Osteocyte (in vitro differentiated cells): ENCODE results near the gene DNAH7. TPM values are rescaled to one million over a fixed set of nuclear protein-coding genes. Genes with fewer than 3 reads are reported as not detected.
"Not testable (repeated sequence)": the region's sequence is repeated elsewhere in the genome, so short reads cannot be mapped to it uniquely, and the experiment has no call there.

Source experiments
- DNase-seq: peaks from one replicate; pipeline ENCODE4 v3.0.0; 2021; ENCODE audit warnings: mixed read lengths; ENCODE audit not compliant: unreplicated experiment; ENCODE audit errors: extremely low spot score
- H3K27ac Mint-ChIP-seq: one replicate; pipeline ENCODE4 v1.8.0; 2021; ENCODE audit warnings: mild to moderate bottlenecking, mixed read lengths; ENCODE audit not compliant: unreplicated experiment
- H3K27me3 Mint-ChIP-seq: one replicate; pipeline ENCODE4 v1.8.0; 2021; ENCODE audit warnings: mixed read lengths; ENCODE audit not compliant: unreplicated experiment
- H3K36me3 Mint-ChIP-seq: one replicate; pipeline ENCODE4 v1.8.0; 2021; ENCODE audit warnings: mixed read lengths; ENCODE audit not compliant: unreplicated experiment
- H3K4me1 Mint-ChIP-seq: one replicate; pipeline ENCODE4 v1.8.0; 2021; ENCODE audit warnings: mixed read lengths; ENCODE audit not compliant: unreplicated experiment
- H3K4me3 Mint-ChIP-seq: one replicate; pipeline ENCODE4 v1.8.0; 2021; ENCODE audit warnings: mild to moderate bottlenecking, moderate library complexity, mixed read lengths; ENCODE audit not compliant: unreplicated experiment
- H3K9me3 Mint-ChIP-seq: one replicate; pipeline ENCODE4 v1.8.0; 2021; ENCODE audit warnings: mixed read lengths; ENCODE audit not compliant: unreplicated experiment
- total RNA-seq: library from RNA; stranded (reverse); gene quantifications from 2 replicates; pipeline ENCODE4 v1.2.1, GENCODE V29; 2021
- TF ChIP-seq, protein P1 (sequence below): fragments of 200-600 bp; sonication (generic); IDR thresholded peaks from 2 replicates; pipeline ENCODE4 v1.5.0; 2021; ENCODE audit warnings: antibody characterized with exemption, mild to moderate bottlenecking, moderate library complexity

The DNAH7 gene
- total RNA-seq, 1 donor from 2014 or later: 0.43 TPM

DNA sequence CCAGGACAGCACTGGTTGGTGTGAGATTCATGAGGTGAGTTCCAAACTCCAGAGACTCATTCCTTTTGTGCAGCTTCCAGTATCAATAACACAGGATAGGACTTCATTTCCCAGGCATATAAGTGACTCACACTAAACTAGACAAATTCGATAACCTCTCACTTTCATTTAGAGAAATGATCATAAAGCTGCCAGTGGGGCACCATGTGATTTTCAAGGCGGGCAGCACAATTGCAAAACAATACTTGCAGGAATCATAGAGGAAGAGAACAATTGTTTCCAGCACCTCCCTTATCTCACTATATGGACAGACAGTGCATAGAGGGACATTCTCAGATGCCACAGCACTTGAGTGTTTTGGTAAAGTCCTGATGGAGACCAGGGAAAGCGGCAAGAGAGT lies 31.3 kb upstream of the DNAH7 start:
- Mint-ChIP-seq H3K36me3 (peaks cover 3% of the 10 kb centered on the region), H3K9me3 (no peaks in the 10 kb centered on the region), H3K4me3 (no peak overlapping the region), H3K27me3 (no peaks in the 10 kb centered on the region), H3K27ac (peak overlapping the region; percentile 46), H3K4me1 (peaks cover 47% of the 10 kb centered on the region)
- TF ChIP-seq, protein P1, sequence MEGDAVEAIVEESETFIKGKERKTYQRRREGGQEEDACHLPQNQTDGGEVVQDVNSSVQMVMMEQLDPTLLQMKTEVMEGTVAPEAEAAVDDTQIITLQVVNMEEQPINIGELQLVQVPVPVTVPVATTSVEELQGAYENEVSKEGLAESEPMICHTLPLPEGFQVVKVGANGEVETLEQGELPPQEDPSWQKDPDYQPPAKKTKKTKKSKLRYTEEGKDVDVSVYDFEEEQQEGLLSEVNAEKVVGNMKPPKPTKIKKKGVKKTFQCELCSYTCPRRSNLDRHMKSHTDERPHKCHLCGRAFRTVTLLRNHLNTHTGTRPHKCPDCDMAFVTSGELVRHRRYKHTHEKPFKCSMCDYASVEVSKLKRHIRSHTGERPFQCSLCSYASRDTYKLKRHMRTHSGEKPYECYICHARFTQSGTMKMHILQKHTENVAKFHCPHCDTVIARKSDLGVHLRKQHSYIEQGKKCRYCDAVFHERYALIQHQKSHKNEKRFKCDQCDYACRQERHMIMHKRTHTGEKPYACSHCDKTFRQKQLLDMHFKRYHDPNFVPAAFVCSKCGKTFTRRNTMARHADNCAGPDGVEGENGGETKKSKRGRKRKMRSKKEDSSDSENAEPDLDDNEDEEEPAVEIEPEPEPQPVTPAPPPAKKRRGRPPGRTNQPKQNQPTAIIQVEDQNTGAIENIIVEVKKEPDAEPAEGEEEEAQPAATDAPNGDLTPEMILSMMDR: no peak
- DNase-seq: no peak

DNA sequence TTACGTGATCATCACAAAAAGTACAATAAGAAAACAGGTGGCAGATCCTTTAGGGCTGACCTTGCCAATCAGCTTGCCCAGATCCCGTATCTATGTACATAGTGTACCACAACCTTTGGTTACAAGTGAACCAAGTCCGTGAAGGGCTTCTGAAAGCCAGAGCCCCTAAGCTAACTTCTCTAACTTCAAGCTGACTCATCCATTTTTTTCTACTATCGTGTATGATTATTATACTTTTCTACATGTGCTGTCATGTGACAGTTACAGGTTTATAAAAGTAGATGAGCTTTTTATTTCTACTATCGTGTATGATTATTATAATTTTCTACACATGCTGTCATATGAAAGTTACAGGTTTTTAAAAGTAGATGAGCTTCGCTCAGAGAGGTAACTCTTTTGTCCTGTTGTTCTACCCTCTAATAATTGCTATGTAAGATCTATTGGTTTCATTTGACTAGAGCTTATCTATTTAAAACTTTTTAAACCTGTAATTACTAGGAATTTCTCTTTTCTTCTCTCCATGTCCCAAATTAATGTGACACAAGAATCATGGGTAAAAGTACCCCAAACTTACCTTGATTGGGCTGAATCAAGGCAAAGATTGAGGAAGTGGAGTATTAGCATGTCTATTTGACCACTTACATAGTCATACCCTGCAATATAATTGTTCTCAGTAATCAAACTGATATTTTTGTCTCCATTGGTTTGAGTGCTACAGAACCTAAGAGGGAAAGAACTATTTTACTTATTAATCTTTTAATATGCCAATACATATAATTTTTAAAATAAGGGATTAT lies 29.4 kb upstream of the DNAH7 start:
- H3K9me3 Mint-ChIP-seq: peaks cover 6% of the 10 kb centered on the region
- no peak overlapping the region for H3K27ac Mint-ChIP-seq
- peaks cover 39% of the 10 kb centered on the region for H3K4me1 Mint-ChIP-seq
- H3K36me3 Mint-ChIP-seq: peaks cover 3% of the 10 kb centered on the region
- TF ChIP-seq, protein P1: no peak
- no peaks in the 10 kb centered on the region for H3K27me3 Mint-ChIP-seq
- H3K4me3 Mint-ChIP-seq: no peak overlapping the region
- no peak for DNase-seq

DNA sequence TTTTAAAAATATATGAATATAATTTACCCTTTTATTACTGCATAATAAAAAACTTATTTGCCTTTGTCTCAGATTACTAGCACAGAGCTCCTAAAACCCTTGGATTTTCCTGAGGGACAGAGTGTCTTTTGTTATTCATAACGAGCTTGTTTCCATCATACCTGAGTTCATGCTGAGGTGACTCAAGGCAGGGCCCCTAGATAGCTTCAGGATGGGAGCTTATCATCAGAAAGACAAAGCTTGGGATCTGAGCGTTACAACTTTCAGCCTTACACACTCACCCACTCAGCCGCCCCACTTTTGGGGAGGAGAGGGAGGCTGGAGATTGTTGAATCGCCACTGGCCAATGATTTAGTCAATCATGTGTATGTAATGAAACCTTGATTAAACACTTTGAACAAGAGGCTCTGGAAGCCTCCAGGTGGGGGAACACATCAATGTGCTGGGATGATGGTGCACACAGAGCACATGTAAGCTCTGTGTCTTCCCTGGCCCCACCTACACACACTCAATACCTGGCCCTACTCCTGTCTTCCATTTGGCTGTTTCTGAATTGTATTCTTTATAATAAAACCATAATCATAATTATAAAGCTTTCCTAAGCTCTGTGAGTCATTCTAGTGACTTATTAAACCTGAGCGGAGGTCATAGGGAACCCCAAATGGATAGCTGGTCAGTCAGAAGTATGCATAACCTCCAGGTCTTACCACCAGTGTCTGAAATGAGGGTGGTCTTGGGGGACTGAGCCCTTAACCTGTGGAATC lies 28.5 kb upstream of the DNAH7 start:
- Mint-ChIP-seq H3K36me3 (peaks cover 3% of the 10 kb centered on the region), H3K27ac (no peak overlapping the region), H3K4me1 (peaks cover 35% of the 10 kb centered on the region), H3K27me3 (no peaks in the 10 kb centered on the region), H3K9me3 (peaks cover 6% of the 10 kb centered on the region), H3K4me3 (no peak overlapping the region)
- DNase-seq: no peak
- TF ChIP-seq, protein P1: no peak

DNA sequence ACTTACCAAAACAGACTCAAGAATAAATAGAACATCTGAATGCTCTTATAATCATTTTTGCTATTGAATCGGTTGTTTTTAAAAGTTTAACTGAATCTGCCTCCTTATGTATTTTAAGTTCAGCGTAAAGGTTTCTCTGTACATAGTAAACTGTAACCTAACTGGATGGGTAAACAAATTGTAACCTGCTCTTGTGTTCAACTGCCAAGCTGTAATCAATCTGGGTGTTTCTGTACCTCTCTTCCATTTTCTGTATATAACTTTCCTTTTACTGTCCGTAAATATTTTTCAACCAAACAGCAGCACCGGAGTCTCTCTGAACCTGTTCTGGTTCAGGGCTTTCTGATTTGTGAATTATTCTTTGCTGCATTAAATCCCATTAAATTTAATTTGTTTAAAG lies 27.6 kb upstream of the DNAH7 start:
- DNase-seq: no peak
- Mint-ChIP-seq H3K4me1 (peaks cover 26% of the 10 kb centered on the region), H3K27me3 (no peaks in the 10 kb centered on the region), H3K9me3 (peaks cover 6% of the 10 kb centered on the region), H3K4me3 (no peak overlapping the region), H3K36me3 (peaks cover 3% of the 10 kb centered on the region), H3K27ac (no peak overlapping the region)
- TF ChIP-seq, protein P1: no peak

DNA sequence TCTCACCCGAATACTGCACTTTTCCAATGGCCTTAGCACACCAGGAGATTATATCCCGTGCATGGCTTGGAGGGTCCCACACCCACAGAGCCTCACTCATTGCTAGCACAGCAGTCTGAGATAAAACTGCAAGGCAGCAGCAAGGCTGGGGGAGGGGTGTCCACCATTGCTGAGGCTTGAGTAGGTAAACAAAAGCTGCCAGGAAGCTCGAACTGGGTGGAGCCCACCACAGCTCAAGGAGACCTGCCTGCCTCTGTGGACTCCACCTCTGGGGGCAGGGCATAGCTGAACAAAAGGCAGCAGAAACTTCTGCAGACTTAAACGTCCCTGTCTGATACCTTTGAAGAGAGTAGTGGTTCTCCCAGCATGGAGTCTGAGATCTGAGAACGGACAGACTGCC lies 20.8 kb upstream of the DNAH7 start:
- peaks cover 11% of the 10 kb centered on the region for H3K4me1 Mint-ChIP-seq
- not testable (repeated sequence) for H3K27ac Mint-ChIP-seq

More for the DNA sequence above, 20.8 kb upstream of the DNAH7 start:
- H3K4me3 Mint-ChIP-seq, H3K27me3 Mint-ChIP-seq, DNase-seq, H3K9me3 Mint-ChIP-seq, H3K36me3 Mint-ChIP-seq: not testable (repeated sequence)
